Measurements from ENCODE around the gene SCAND1. TPM values are rescaled to one million over a fixed set of nuclear protein-coding genes. Genes with fewer than 3 reads are reported as not detected.

SCAND1 gene
- total RNA-seq, 1 donor from 2014 or later = 97.8 TPM

DNA sequence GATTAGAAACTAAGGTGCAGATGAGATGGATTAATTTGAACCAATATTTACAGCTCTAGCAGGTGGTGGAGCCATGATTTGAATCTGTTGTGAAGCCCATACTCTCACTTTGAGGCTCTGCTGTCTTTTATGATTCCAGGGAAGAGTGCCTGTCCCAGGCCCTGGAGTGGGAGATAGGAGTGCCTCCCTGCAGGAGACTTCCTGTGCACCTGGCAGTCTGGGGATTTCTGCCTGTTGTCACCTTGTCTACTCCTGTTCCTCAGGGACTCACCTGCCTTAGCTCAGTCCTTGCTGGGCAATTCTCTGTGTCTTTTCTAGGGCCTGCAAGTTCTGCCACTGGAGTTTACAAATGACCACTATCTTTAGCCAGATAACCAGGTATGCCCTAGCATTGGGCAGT lies 46.3 kb downstream of the SCAND1 start:
- Mint-ChIP-seq H3K9me3 (ENCODE audit: unreplicated experiment) (peaks cover 4% of the 10 kb centered on the region), H3K4me1 (ENCODE audit: low read depth, unreplicated experiment) (peaks cover 10% of the 10 kb centered on the region), H3K4me3 (ENCODE audit: unreplicated experiment) (no peak overlapping the region), H3K27me3 (ENCODE audit: unreplicated experiment) (no peaks in the 10 kb centered on the region), H3K27ac (ENCODE audit: unreplicated experiment) (no peak overlapping the region), H3K36me3 (ENCODE audit: unreplicated experiment) (peaks cover 6% of the 10 kb centered on the region)
- DNase-seq = no peak
- TF ChIP-seq CTCF (IDR thresholded peaks at IDR 0.05; ENCODE audit: partially characterized antibody, unreplicated experiment) = no peak

DNA sequence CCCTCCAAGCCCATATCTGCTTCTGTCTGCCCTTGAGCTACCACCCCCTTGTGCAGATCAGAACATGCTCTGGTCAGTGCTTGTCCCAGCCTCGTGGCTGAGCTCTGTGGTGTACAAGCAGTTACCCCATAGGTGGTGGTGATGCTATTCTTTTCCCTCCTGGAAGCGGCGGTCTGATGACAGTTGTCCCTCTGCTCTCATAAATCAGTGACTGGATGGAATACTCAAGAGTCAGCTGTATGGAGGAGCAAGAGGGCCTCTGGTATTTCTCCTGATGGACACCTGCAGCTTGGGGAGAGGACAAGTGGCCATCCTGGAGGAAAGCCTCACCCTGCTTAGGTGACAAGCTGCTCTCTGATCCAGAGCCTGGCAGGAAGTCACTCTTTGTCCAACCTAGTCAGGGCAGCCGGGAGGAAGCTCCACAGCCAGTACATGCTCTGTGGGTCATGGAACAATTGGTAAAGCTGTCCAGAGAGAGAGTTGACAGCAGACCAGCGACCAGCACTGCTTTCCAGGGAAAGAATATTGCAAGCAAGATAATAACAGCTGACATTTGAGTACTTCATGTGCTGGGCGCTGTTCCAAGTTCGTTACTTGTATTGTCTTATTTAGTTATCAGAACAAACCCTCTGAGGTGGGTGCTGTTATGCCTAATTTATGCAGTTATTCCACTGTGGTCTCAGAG lies 47.1 kb downstream of the SCAND1 start:
- Mint-ChIP-seq H3K9me3 (ENCODE audit: unreplicated experiment) (peaks cover 4% of the 10 kb centered on the region), H3K4me3 (ENCODE audit: unreplicated experiment) (no peak overlapping the region), H3K27me3 (ENCODE audit: unreplicated experiment) (no peaks in the 10 kb centered on the region), H3K4me1 (ENCODE audit: low read depth, unreplicated experiment) (peaks cover 7% of the 10 kb centered on the region), H3K36me3 (ENCODE audit: unreplicated experiment) (peaks cover 6% of the 10 kb centered on the region), H3K27ac (ENCODE audit: unreplicated experiment) (no peak overlapping the region)
- DNase-seq = no peak
- TF ChIP-seq CTCF (IDR thresholded peaks at IDR 0.05; ENCODE audit: partially characterized antibody, unreplicated experiment) = no peak

GRCh38 chr20:35904982-35905663 lies 49.2 kb downstream of the SCAND1 start:
- Mint-ChIP-seq H3K4me1 (ENCODE audit: low read depth, unreplicated experiment) (peaks cover 15% of the 10 kb centered on the region), H3K27me3 (ENCODE audit: unreplicated experiment) (no peaks in the 10 kb centered on the region), H3K9me3 (ENCODE audit: unreplicated experiment) (peaks cover 4% of the 10 kb centered on the region), H3K4me3 (ENCODE audit: unreplicated experiment) (no peak overlapping the region), H3K27ac (ENCODE audit: unreplicated experiment) (peak overlapping the region; percentile 14), H3K36me3 (ENCODE audit: unreplicated experiment) (peaks cover 6% of the 10 kb centered on the region)
- TF ChIP-seq CTCF (IDR thresholded peaks at IDR 0.05; ENCODE audit: partially characterized antibody, unreplicated experiment) = no peak
- DNase-seq = no peak

DNA sequence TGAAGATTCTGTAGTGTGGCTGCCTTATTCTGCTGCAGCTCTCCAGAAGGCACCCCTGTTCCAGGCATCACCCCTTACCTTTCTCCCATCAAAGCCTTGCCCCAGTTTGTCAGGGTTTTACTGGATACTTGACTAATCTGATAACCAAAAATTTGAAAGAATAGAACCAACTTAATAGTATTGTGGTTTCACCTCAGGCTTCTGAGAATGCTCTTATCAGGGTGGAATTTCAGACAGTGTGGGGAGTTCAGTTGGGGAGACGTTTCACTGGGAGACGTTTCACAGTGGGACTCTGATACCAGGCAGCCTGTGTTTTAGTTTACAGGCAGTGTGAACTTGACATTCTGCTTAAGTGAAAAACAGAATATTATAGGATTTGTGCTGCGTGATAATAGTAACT lies 50.5 kb downstream of the SCAND1 start:
- H3K27ac Mint-ChIP-seq (ENCODE audit: unreplicated experiment) = no peak overlapping the region
- peaks cover 15% of the 10 kb centered on the region for H3K4me1 Mint-ChIP-seq (ENCODE audit: low read depth, unreplicated experiment)
- TF ChIP-seq CTCF (IDR thresholded peaks at IDR 0.05; ENCODE audit: partially characterized antibody, unreplicated experiment) = no peak
- no peaks in the 10 kb centered on the region for H3K27me3 Mint-ChIP-seq (ENCODE audit: unreplicated experiment)
- peaks cover 4% of the 10 kb centered on the region for H3K9me3 Mint-ChIP-seq (ENCODE audit: unreplicated experiment)
- no peak for DNase-seq
- H3K36me3 Mint-ChIP-seq (ENCODE audit: unreplicated experiment) = peaks cover 6% of the 10 kb centered on the region
- no peak overlapping the region for H3K4me3 Mint-ChIP-seq (ENCODE audit: unreplicated experiment)

Other genes with a start within 250 kb of the SCAND1 start
- 358 TPM for gene RBM39, start 212.2 kb downstream of the SCAND1 start, total RNA-seq (ENCODE audit: unreplicated experiment)
- 76.1 TPM for gene PHF20, start 182.5 kb downstream of the SCAND1 start, total RNA-seq (ENCODE audit: unreplicated experiment)
- 4.7 TPM for gene CNBD2, start 14.1 kb upstream of the SCAND1 start, total RNA-seq (ENCODE audit: unreplicated experiment)
- 54.1 TPM for gene EPB41L1, start 200.2 kb upstream of the SCAND1 start, total RNA-seq (ENCODE audit: unreplicated experiment)

Data from glutamatergic neuron (in vitro differentiated cells).